Nephron progenitor cell (in vitro differentiated cells): ENCODE data around the gene SND1.
A peak's percentile ranks its signal among the peaks of the same experiment; 100 is the strongest.

Experiments
- DNase-seq: peaks from one replicate; pipeline ENCODE4 v3.0.0; 2021
- H3K27ac Mint-ChIP-seq: 2 replicates; pipeline ENCODE4 v1.8.0; 2021; ENCODE audit warnings: mild to moderate bottlenecking, moderate library complexity, mixed read lengths
- H3K27me3 Mint-ChIP-seq: 2 replicates; pipeline ENCODE4 v1.8.0; 2021; ENCODE audit warnings: mild to moderate bottlenecking, low read depth, mixed read lengths; ENCODE audit not compliant: poor library complexity
- H3K36me3 Mint-ChIP-seq: 2 replicates; pipeline ENCODE4 v1.8.0; 2021; ENCODE audit warnings: low read depth, mixed read lengths
- H3K4me1 Mint-ChIP-seq: 2 replicates; pipeline ENCODE4 v1.8.0; 2021; ENCODE audit warnings: mixed read lengths
- H3K4me3 Mint-ChIP-seq: 2 replicates; pipeline ENCODE4 v1.8.0; 2021; ENCODE audit warnings: mild to moderate bottlenecking, moderate library complexity, mixed read lengths
- H3K9me3 Mint-ChIP-seq: 2 replicates; pipeline ENCODE4 v1.8.0; 2021; ENCODE audit warnings: mild to moderate bottlenecking, moderate library complexity, mixed read lengths
- CTCF ChIP-seq: fragments of 200-600 bp; sonication (generic); IDR thresholded peaks from 2 replicates; pipeline ENCODE4 v1.5.0; 2021; ENCODE audit warnings: antibody characterized with exemption

Gene SND1

GRCh38 chr7:127810696-127811660 lies 159.0 kb downstream of the SND1 start:
- no peak overlapping the region for H3K4me3 Mint-ChIP-seq

GRCh38 chr7:127812540-127812939 lies 160.5 kb downstream of the SND1 start:
- H3K27ac Mint-ChIP-seq, result peak overlapping the region; percentile 10
- H3K9me3 Mint-ChIP-seq, result no peaks in the 10 kb centered on the region
- no peak overlapping the region for H3K4me3 Mint-ChIP-seq
- no peak for DNase-seq
- H3K4me1 Mint-ChIP-seq, result peaks cover 48% of the 10 kb centered on the region
- no peak for TF ChIP-seq CTCF
- peaks cover 5% of the 10 kb centered on the region for H3K27me3 Mint-ChIP-seq
- peaks cover 16% of the 10 kb centered on the region for H3K36me3 Mint-ChIP-seq

More at GRCh38 chr7:127810696-127811660, 159.0 kb downstream of the SND1 start:
- no peak for DNase-seq
- Mint-ChIP-seq H3K36me3 (peaks cover 21% of the 10 kb centered on the region), H3K9me3 (no peaks in the 10 kb centered on the region), H3K4me1 (peaks cover 41% of the 10 kb centered on the region), H3K27ac (no peak overlapping the region), H3K27me3 (peaks cover 5% of the 10 kb centered on the region)
- no peak for TF ChIP-seq CTCF

GRCh38 chr7:127813991-127814541 lies 162.1 kb downstream of the SND1 start:
- Mint-ChIP-seq H3K36me3 (peaks cover 11% of the 10 kb centered on the region), H3K4me3 (no peak overlapping the region), H3K27ac (no peak overlapping the region), H3K9me3 (no peaks in the 10 kb centered on the region), H3K27me3 (peaks cover 5% of the 10 kb centered on the region), H3K4me1 (peaks cover 48% of the 10 kb centered on the region)
- DNase-seq, result no peak
- no peak for TF ChIP-seq CTCF

GRCh38 chr7:127815631-127816145 lies 163.7 kb downstream of the SND1 start:
- H3K27me3 Mint-ChIP-seq, result peaks cover 5% of the 10 kb centered on the region
- H3K36me3 Mint-ChIP-seq, result peaks cover 11% of the 10 kb centered on the region
- no peaks in the 10 kb centered on the region for H3K9me3 Mint-ChIP-seq
- DNase-seq, result no peak
- peaks cover 56% of the 10 kb centered on the region for H3K4me1 Mint-ChIP-seq
- no peak for TF ChIP-seq CTCF
- peak overlapping the region; percentile 77 for H3K27ac Mint-ChIP-seq
- no peak overlapping the region for H3K4me3 Mint-ChIP-seq

- Mint-ChIP-seq H3K9me3 (no peaks in the 10 kb centered on the region), H3K36me3 (peaks cover 6% of the 10 kb centered on the region), H3K4me3 (no peak overlapping the region), H3K27ac (peak overlapping the region; percentile 20), H3K27me3 (peaks cover 2% of the 10 kb centered on the region), H3K4me1 (peaks cover 60% of the 10 kb centered on the region)
- DNase-seq, result no peak
- TF ChIP-seq CTCF, result no peak
These were observed 164.6 kb downstream of the SND1 start for GRCh38 chr7:127816354-127817190.
